ENCODE results near the gene EHD4.
A peak's percentile ranks its signal among the peaks of the same experiment; 100 is the strongest.

EHD4 gene

GRCh38 chr15:41971895-41972252, 483 bp downstream of the EHD4 start:
- peak overlapping the region; percentile 84 for H3K4me3 ChIP-seq (replicated peaks; ENCODE audit: low read depth, low read length)
- TF ChIP-seq CTCF (IDR thresholded peaks at IDR 0.05; ENCODE audit: low read length, missing control alignments), result no peak
- DNase-seq (ENCODE audit: low read depth), result no peak

GRCh38 chr15:41971089-41971894, 1.1 kb downstream of the EHD4 start:
- peak; percentile 67 for DNase-seq (ENCODE audit: low read depth)
- peak overlapping the region; percentile 84 for H3K4me3 ChIP-seq (replicated peaks; ENCODE audit: low read depth, low read length)
- TF ChIP-seq CTCF (IDR thresholded peaks at IDR 0.05; ENCODE audit: low read length, missing control alignments), result no peak

GRCh38 chr15:41970456-41970855, 1.9 kb downstream of the EHD4 start:
- TF ChIP-seq CTCF (IDR thresholded peaks at IDR 0.05; ENCODE audit: low read length, missing control alignments), result no peak
- peak overlapping the region; percentile 8 for H3K4me3 ChIP-seq (replicated peaks; ENCODE audit: low read depth, low read length)
- DNase-seq (ENCODE audit: low read depth), result no peak

GRCh38 chr15:41969851-41970431, 2.4 kb downstream of the EHD4 start:
- no peak overlapping the region for H3K4me3 ChIP-seq (replicated peaks; ENCODE audit: low read depth, low read length)
- no peak for DNase-seq (ENCODE audit: low read depth)
- TF ChIP-seq CTCF (IDR thresholded peaks at IDR 0.05; ENCODE audit: low read length, missing control alignments), result no peak

- no peak for TF ChIP-seq CTCF (IDR thresholded peaks at IDR 0.05; ENCODE audit: low read length, missing control alignments)
- DNase-seq (ENCODE audit: low read depth), result no peak
- H3K4me3 ChIP-seq (replicated peaks; ENCODE audit: low read depth, low read length), result no peak overlapping the region
Observed at GRCh38 chr15:41968701-41969100, 3.7 kb downstream of the EHD4 start.

GRCh38 chr15:41967506-41968206, 4.7 kb downstream of the EHD4 start:
- no peak overlapping the region for H3K4me3 ChIP-seq (replicated peaks; ENCODE audit: low read depth, low read length)
- no peak for TF ChIP-seq CTCF (IDR thresholded peaks at IDR 0.05; ENCODE audit: low read length, missing control alignments)
- peak; percentile 73 for DNase-seq (ENCODE audit: low read depth)

Measured in fibroblast of pulmonary artery (primary cell).